Stimulated activated CD8-positive, alpha-beta memory T cell treated with anti-CD3 and anti-CD28 coated beads, Interleukin-4, amount 100 ng/mL, for 4 hours (primary cell): ENCODE measurements around the gene ATF6.

Experiments
- DNase-seq, 2 donors: peaks; one replicate each; pipeline ENCODE4 v3.0.0-alpha.2; 2020; ENCODE audit warnings: low read depth in 2 of 2, low spot score in 1 of 2

Gene ATF6

GRCh38 chr1:161956097-161956496 is 190.0 kb downstream of the ATF6 start:
- DNase-seq, result no peak

GRCh38 chr1:161956930-161957329 is 190.8 kb downstream of the ATF6 start:
- DNase-seq, result no peak

- no peak for DNase-seq
Observed at GRCh38 chr1:161958425-161958824, 192.3 kb downstream of the ATF6 start.

- peak in 1 of 2 donors; percentile 3 for DNase-seq
Observed at GRCh38 chr1:161962091-161962887, 196.2 kb downstream of the ATF6 start.

- no peak for DNase-seq
Observed at GRCh38 chr1:161966067-161966466, 199.9 kb downstream of the ATF6 start.

- no peak for DNase-seq
Observed at GRCh38 chr1:161970036-161970435, 203.9 kb downstream of the ATF6 start.

- no peak for DNase-seq
Observed at GRCh38 chr1:161970633-161971032, 204.5 kb downstream of the ATF6 start.

GRCh38 chr1:161972828-161973227 is 206.7 kb downstream of the ATF6 start:
- no peak for DNase-seq

- no peak for DNase-seq
Observed at GRCh38 chr1:161973924-161974845, 208.1 kb downstream of the ATF6 start.

GRCh38 chr1:161978011-161978790 is 212.1 kb downstream of the ATF6 start:
- DNase-seq, result no peak

GRCh38 chr1:161981126-161981525 is 215.0 kb downstream of the ATF6 start:
- no peak for DNase-seq

- DNase-seq, result no peak
Observed at GRCh38 chr1:161981735-161982506, 215.8 kb downstream of the ATF6 start.

- no peak for DNase-seq
Observed at GRCh38 chr1:161982507-161982895, 216.4 kb downstream of the ATF6 start.

GRCh38 chr1:161982917-161983316 is 216.8 kb downstream of the ATF6 start:
- no peak for DNase-seq

- no peak for DNase-seq
Observed at GRCh38 chr1:161983725-161984124, 217.6 kb downstream of the ATF6 start.

- DNase-seq, result no peak
Observed at GRCh38 chr1:161985301-161985822, 219.2 kb downstream of the ATF6 start.

- DNase-seq, result no peak
Observed at GRCh38 chr1:161986328-161986727, 220.2 kb downstream of the ATF6 start.

GRCh38 chr1:161987303-161987702 is 221.2 kb downstream of the ATF6 start:
- no peak for DNase-seq

GRCh38 chr1:161987872-161988271 is 221.8 kb downstream of the ATF6 start:
- no peak for DNase-seq

GRCh38 chr1:161988413-161988812 is 222.3 kb downstream of the ATF6 start:
- DNase-seq, result no peak
